MM.1S (cell line): Measurements from ENCODE around the gene ITGA7.

ENCODE experiments used
- CTCF ChIP-seq: fragments of 300-600 bp; sonication (generic); IDR thresholded peaks from 2 replicates; pipeline ENCODE4 v1.5.1; 2016; ENCODE audit warnings: antibody characterized with exemption, low read length, mixed read lengths
- EZH2 ChIP-seq: fragments of 300-600 bp; sonication (generic); optimal IDR thresholded peaks from 2 replicates; pipeline ENCODE3; 2017; ENCODE audit warnings: low read depth, mild to moderate bottlenecking, antibody characterized with exemption, low read length, mixed read lengths
- EZH2phosphoT487 ChIP-seq: fragments of 300-600 bp; sonication (generic); IDR thresholded peaks from 2 replicates; pipeline ENCODE4 v1.6.1; 2018; ENCODE audit warnings: antibody characterized with exemption, low read length

- no peak for TF ChIP-seq CTCF
- TF ChIP-seq EZH2phosphoT487, result no peak
- no peak for TF ChIP-seq EZH2
These were observed 2.6 kb downstream of the ITGA7 start for GRCh38 chr12:55704824-55705718.
